ENCODE results near the gene TFAP2A.

Gene TFAP2A

DNA sequence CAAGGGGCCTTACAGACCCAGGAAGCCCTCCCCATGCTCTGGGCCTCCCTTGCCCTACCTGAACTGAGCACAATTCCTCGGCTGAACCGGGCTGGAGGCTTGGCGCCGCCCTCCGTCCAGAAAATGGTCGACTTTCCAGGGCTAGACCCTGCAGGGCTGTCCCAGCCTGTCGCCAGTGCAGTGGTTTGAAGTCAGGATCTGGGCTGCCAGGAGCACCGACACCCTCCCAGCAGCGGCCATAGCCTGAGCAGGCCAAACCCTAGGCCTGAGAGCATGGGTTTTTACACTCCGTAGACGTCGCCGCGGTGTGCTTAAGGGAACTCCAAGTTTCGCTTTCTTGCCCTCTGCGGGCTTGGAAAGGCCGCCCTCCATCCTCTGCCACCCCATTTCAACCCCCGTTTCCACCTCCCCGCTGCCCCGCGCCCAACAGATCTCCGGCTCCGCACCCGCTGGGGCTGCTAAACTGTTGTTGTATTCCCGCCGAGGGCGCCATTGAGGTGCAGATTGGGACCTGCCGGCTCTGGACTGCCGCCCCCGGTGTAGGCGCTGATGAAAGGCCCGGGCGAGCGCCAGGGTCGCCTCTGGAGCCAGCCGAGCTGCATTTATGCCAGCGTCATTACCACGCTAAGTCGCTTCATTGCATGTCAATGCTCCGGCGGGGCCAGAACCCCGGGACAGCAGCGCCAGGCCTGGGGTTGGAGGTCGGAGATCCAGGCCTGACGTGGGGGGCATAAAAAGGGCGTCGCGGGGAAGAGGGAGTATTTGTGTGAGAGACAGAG is 2.2 kb upstream of the TFAP2A start:
- no peak for DNase-seq (ENCODE audit: low read depth)
- no peak for TF ChIP-seq CTCF (conservative IDR thresholded peaks at IDR 0.05; ENCODE audit: low read depth, low read length)
- H3K4me3 ChIP-seq (ENCODE audit: low read length): no peak overlapping the region

DNA sequence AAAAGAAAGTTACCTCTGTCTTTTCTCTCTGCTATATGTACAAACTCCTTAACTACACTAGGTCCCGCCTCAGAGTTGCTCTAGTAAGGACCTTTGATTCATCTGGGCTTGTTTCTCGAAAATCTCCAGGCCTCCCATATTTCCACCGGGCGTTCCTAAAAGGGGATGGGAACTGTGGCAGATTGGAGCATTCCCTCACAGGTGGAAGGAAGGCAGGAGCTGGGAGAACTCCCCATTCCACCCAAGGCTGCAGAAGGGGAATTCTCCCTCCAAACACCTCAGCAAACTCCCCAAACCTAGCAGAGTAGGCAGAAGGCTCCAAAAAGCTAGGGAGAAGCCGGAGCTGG is 1.6 kb upstream of the TFAP2A start:
- no peak overlapping the region for H3K4me3 ChIP-seq (ENCODE audit: low read length)
- no peak for TF ChIP-seq CTCF (conservative IDR thresholded peaks at IDR 0.05; ENCODE audit: low read depth, low read length)

DNA sequence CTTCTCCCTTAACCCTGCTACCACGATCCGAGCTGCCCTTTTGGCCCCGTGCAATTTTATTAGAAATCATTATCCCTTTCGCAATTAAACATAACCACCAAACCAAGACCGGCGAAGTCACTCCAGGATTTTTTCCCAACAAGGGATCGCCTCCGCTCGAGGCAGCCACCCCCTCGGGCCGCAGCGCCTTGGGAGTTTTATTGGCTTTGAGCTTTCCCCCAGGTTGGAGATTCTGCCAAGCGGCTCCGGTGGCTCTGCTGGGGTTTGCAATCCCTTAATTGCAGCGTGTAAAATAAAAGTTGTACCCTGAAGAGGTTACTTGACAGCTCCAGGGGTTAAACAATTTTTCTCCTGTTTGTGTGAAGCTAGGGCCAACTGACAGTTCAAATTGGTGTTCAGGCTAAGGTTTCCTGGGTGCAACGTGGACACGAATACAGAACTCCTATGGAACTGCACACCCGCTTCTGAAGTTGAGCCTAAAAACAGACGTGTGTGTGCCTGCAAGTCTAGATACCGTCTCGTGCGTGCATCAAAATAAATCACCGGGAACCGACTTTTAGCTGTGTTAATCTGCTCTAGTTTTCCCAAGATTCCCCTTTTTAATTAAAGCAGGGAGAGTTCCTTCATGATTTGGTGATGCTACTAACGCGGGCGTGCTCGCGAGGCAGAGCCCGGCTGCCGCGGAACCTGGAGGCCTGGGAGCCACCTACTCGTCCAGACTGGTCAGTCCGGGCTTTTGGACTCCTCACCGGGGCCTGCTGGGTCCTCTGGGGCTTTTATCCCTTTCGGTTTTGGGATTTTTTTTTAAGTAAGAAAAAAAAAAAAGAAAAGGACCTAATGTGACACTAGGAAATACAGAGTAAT is 975 bp upstream of the TFAP2A start:
- no peak for TF ChIP-seq CTCF (conservative IDR thresholded peaks at IDR 0.05; ENCODE audit: low read depth, low read length)
- DNase-seq (ENCODE audit: low read depth): no peak

More for the DNA sequence above, 1.6 kb upstream of the TFAP2A start:
- DNase-seq (ENCODE audit: low read depth): no peak

GRCh38 chr6:10413850-10414738 is 780 bp downstream of the TFAP2A start:
- H3K4me3 ChIP-seq (ENCODE audit: low read length): no peak overlapping the region
- peak; percentile 27 for TF ChIP-seq CTCF (conservative IDR thresholded peaks at IDR 0.05; ENCODE audit: low read depth, low read length)
- DNase-seq (ENCODE audit: low read depth): no peak

More for the DNA sequence above, 975 bp upstream of the TFAP2A start:
- no peak overlapping the region for H3K4me3 ChIP-seq (ENCODE audit: low read length)

DNA sequence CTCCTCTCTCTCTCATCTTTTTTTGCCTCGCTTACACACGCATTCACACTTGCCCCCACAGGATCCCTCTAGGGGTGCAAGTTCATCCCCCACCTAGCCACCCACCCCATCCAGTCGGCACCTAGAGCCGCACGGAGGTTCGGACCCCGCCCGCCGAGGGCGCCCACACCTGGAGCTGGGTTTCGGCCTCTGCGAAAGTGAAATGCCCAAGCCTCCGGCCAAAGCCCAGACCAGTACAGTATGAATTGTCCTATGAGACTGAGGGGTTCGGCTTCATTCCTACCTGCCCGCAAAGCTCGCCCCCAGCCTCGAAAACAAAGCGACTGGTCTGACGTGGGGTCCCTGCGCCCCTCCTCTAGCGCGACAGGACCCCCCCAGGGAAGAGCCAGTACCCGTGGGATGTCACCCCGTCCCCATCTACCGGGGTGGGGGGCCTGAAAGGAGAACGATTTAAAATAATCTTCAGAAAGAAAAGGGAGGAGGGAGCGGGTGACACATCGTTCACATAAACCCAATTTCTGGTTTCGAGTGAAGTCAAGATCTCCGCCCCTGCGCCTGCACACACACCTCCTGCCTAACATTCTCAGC is 1.5 kb downstream of the TFAP2A start:
- no peak overlapping the region for H3K4me3 ChIP-seq (ENCODE audit: low read length)
- no peak for DNase-seq (ENCODE audit: low read depth)
- TF ChIP-seq CTCF (conservative IDR thresholded peaks at IDR 0.05; ENCODE audit: low read depth, low read length): no peak

GRCh38 chr6:10412461-10413261 is 2.2 kb downstream of the TFAP2A start:
- no peak for DNase-seq (ENCODE audit: low read depth)
- H3K4me3 ChIP-seq (ENCODE audit: low read length): peak overlapping the region; percentile 56
- TF ChIP-seq CTCF (conservative IDR thresholded peaks at IDR 0.05; ENCODE audit: low read depth, low read length): no peak
